GM23248 (cell line): ENCODE measurements around the gene CLDN11. TPM values are rescaled to one million over a fixed set of nuclear protein-coding genes. Genes with fewer than 3 reads are reported as not detected.

ENCODE experiments used
- DNase-seq: peaks from one replicate; pipeline ENCODE4 v3.0.0-alpha.2; 2015
- H2AFZ ChIP-seq: fragments of 200-600 bp; sonication (generic); 2 replicates; pipeline ENCODE4 v1.6.1; 2016; ENCODE audit warnings: antibody characterized with exemption
- H3F3A ChIP-seq: fragments of 200-600 bp; sonication (generic); 2 replicates; pipeline ENCODE4 v1.6.1; 2016; ENCODE audit warnings: mild to moderate bottlenecking, antibody characterized with exemption, mixed run types; ENCODE audit not compliant: insufficient read depth
- H3K27ac ChIP-seq: fragments of 200-600 bp; sonication (generic); 2 replicates; pipeline ENCODE4 v1.5.1; 2016; ENCODE audit warnings: mild to moderate bottlenecking
- H3K27me3 ChIP-seq: fragments of 200-600 bp; sonication (generic); replicated peaks from 2 replicates; pipeline ENCODE4 v1.6.1; 2016; ENCODE audit warnings: mild to moderate bottlenecking; ENCODE audit not compliant: insufficient read depth
- H3K36me3 ChIP-seq: fragments of 200-600 bp; sonication (generic); 2 replicates; pipeline ENCODE4 v1.6.1; 2016; ENCODE audit warnings: low read depth, mild to moderate bottlenecking
- H3K4me1 ChIP-seq: fragments of 200-600 bp; sonication (generic); 2 replicates; pipeline ENCODE4 v1.6.1; 2016; ENCODE audit warnings: mild to moderate bottlenecking; ENCODE audit not compliant: insufficient read depth
- H3K4me2 ChIP-seq: fragments of 200-600 bp; sonication (generic); one replicate; pipeline ENCODE4 v1.6.1; 2016; ENCODE audit warnings: mild to moderate bottlenecking; ENCODE audit not compliant: unreplicated experiment
- H3K4me3 ChIP-seq: fragments of 200-600 bp; sonication (generic); 2 replicates; pipeline ENCODE4 v1.5.1; 2016; ENCODE audit warnings: mild to moderate bottlenecking
- H3K79me2 ChIP-seq: fragments of 200-600 bp; sonication (generic); 2 replicates; pipeline ENCODE4 v1.6.1; 2016; ENCODE audit warnings: mild to moderate bottlenecking; ENCODE audit not compliant: insufficient read depth
- H3K9ac ChIP-seq: fragments of 200-600 bp; sonication (generic); 2 replicates; pipeline ENCODE4 v1.6.1; 2016; ENCODE audit warnings: mild to moderate bottlenecking
- H3K9me2 ChIP-seq: fragments of 200-600 bp; sonication (generic); 2 replicates; pipeline ENCODE4 v1.6.1; 2016; ENCODE audit warnings: mixed run types, mild to moderate bottlenecking, moderate library complexity; ENCODE audit not compliant: insufficient read depth
- H3K9me3 ChIP-seq: fragments of 200-600 bp; sonication (generic); one replicate; pipeline ENCODE4 v1.6.1; 2017; ENCODE audit warnings: low read depth
- H4K20me1 ChIP-seq: fragments of 200-600 bp; sonication (generic); 2 replicates; pipeline ENCODE4 v1.6.0; 2016; ENCODE audit not compliant: insufficient read depth
- EZH2 ChIP-seq: fragments of 200-600 bp; sonication (generic); IDR thresholded peaks from 2 replicates; pipeline ENCODE4 v1.6.1; 2018; ENCODE audit warnings: antibody characterized with exemption, mild to moderate bottlenecking; ENCODE audit not compliant: insufficient read depth, poor library complexity, severe bottlenecking
- EZH2phosphoT487 ChIP-seq: fragments of 200-600 bp; sonication (generic); IDR thresholded peaks from 2 replicates; pipeline ENCODE4 v1.6.1; 2018; ENCODE audit warnings: antibody characterized with exemption, moderate library complexity, mild to moderate bottlenecking, low read depth; ENCODE audit not compliant: insufficient read depth
- WGBS, 2 experiments: methylation state at CpG; one replicate each; pipeline ENCODE4 v1.1.6; 2015 to 2017; ENCODE audit warnings: low lambda C conversion rate in 2 of 2, low coverage in 1 of 2; ENCODE audit errors: missing lambda C conversion rate in 2 of 2; 5-methylcytosine and 5-hydroxymethylcytosine counted together
- in situ Hi-C: fragments of 300-500 bp; cut with MboI; formaldehyde crosslinking; loops from 2 replicates; pipeline ENCODE4 v1.15.0; 2020
- microRNA-seq: library from miRNA; unstranded; fragments of <30 nt; microRNA quantifications from one replicate; pipeline ENCODE4, GENCODE V29; 2016; ENCODE audit warnings: borderline number of aligned reads
- polyA plus RNA-seq: library from polyadenylated mRNA; unstranded; fragments of >200 nt; fragmentation: Nextera tagmentation; extraction: Ambion mirVana; gene quantifications from 2 replicates; pipeline ENCODE4 v1.2.1, GENCODE V29; 2016
- total RNA-seq: library from RNA; depleted of rRNA; stranded (reverse); fragments of >200 nt; shearing (Covaris generic); gene quantifications from 2 replicates; pipeline ENCODE4 v1.2.3, GENCODE V29; 2014; rRNA removed

Gene CLDN11
- total and polyA plus RNA-seq, 2 experiments from 2014 or later, result 81.9 to 84.9 TPM

GRCh38 chr3:170480111-170480510, 61.4 kb downstream of the CLDN11 start:
- Histone ChIP-seq H3K79me2 (no peaks in the 10 kb centered on the region), H3K9ac (no peak overlapping the region), H3F3A (no peaks in the 10 kb centered on the region), H3K4me3 (no peak overlapping the region), H4K20me1 (no peaks in the 10 kb centered on the region), H3K9me3 (no peaks in the 10 kb centered on the region), H3K27ac (no peak overlapping the region), H3K4me2 (no peak overlapping the region), H2AFZ (no peak overlapping the region), H3K4me1 (peaks cover 4% of the 10 kb centered on the region; the same call in 1 of the 2 replicates), H3K9me2 (no peaks in the 10 kb centered on the region), H3K27me3 (no peaks in the 10 kb centered on the region), H3K36me3 (no peaks in the 10 kb centered on the region)
- TF ChIP-seq EZH2phosphoT487, result no peak
- TF ChIP-seq EZH2, result no peak
- DNase-seq, result no peak
- in situ Hi-C loops, result no loop called here
- WGBS, 2 experiments, result 82 to 85% methylated on average over 4 of the region's 4 CpGs

GRCh38 chr3:170482199-170482598, 63.5 kb downstream of the CLDN11 start:
- no peaks in the 10 kb centered on the region for H3F3A ChIP-seq
- WGBS, 2 experiments, result 78 to 79% methylated on average over 4 of the region's 4 CpGs
- no peaks in the 10 kb centered on the region for H3K9me3 ChIP-seq

GRCh38 chr3:170483485-170484262, 65.0 kb downstream of the CLDN11 start:
- Histone ChIP-seq H3K4me1 (no peaks in the 10 kb centered on the region), H3K4me2 (no peak overlapping the region), H3K4me3 (no peak overlapping the region), H4K20me1 (no peaks in the 10 kb centered on the region), H3K9ac (no peak overlapping the region), H3K79me2 (no peaks in the 10 kb centered on the region), H3K9me2 (no peaks in the 10 kb centered on the region), H3F3A (no peaks in the 10 kb centered on the region), H3K27me3 (no peaks in the 10 kb centered on the region), H3K9me3 (no peaks in the 10 kb centered on the region), H2AFZ (no peak overlapping the region), H3K27ac (no peak overlapping the region), H3K36me3 (no peaks in the 10 kb centered on the region)
- WGBS, 2 experiments, result 53 to 59% methylated on average over 5 of the region's 5 CpGs
- no peak for TF ChIP-seq EZH2phosphoT487
- in situ Hi-C loops, result no loop called here
- peak; percentile 47 for DNase-seq

More at GRCh38 chr3:170482199-170482598, 63.5 kb downstream of the CLDN11 start:
- Histone ChIP-seq H3K9me2 (no peaks in the 10 kb centered on the region), H3K27ac (no peak overlapping the region), H3K36me3 (no peaks in the 10 kb centered on the region), H2AFZ (no peak overlapping the region), H3K4me3 (no peak overlapping the region), H3K27me3 (no peaks in the 10 kb centered on the region), H3K4me2 (no peak overlapping the region), H3K4me1 (no peaks in the 10 kb centered on the region), H3K9ac (no peak overlapping the region), H3K79me2 (no peaks in the 10 kb centered on the region), H4K20me1 (no peaks in the 10 kb centered on the region)
- in situ Hi-C loops, result no loop called here
- TF ChIP-seq EZH2phosphoT487, result no peak
- no peak for TF ChIP-seq EZH2
- no peak for DNase-seq

Small RNA genes lying within 50 kb of the gene (microRNA-seq; reads per million reads assigned to microRNA genes)
- gene MIR6828, result not detected

Other genes starting within 250 kb of the CLDN11 start
- gene PHC3, start 237.1 kb upstream of the CLDN11 start, total RNA-seq, result 17.5 and 21.9 TPM in 2 replicates
- gene PHC3, start 237.1 kb upstream of the CLDN11 start, polyA plus RNA-seq, result 68.7 and 72.2 TPM in 2 replicates
- gene PRKCI, start 196.4 kb upstream of the CLDN11 start, total RNA-seq, result 46.9 and 47.7 TPM in 2 replicates
- gene PRKCI, start 196.4 kb upstream of the CLDN11 start, polyA plus RNA-seq, result 33.0 and 33.5 TPM in 2 replicates
- gene SKIL, start 61.2 kb upstream of the CLDN11 start, total RNA-seq, result 39.1 and 53.2 TPM in 2 replicates
- gene SKIL, start 61.2 kb upstream of the CLDN11 start, polyA plus RNA-seq, result 27.9 and 28.6 TPM in 2 replicates
- gene SLC7A14, start 167.2 kb downstream of the CLDN11 start, total RNA-seq, result under 0.01 TPM in 1 of 2 replicates, not detected in the other
- 0.05 and 0.06 TPM in 2 replicates for gene SLC7A14, start 167.2 kb downstream of the CLDN11 start, polyA plus RNA-seq